ENCODE measurements around the gene EMC10. TPM values are rescaled to one million over a fixed set of nuclear protein-coding genes. Genes with fewer than 3 reads are reported as not detected.

Gene EMC10
- total RNA-seq = 76.0 and 80.0 TPM in 2 replicates

GRCh38 chr19:50476224-50476906, at the start of gene EMC10, which contains the start of gene GARIN5A:
Gene EMC10, plus strand, starts transcription at chr19:50476507. Its CDS starts 38 bp downstream, at chr19:50476545.
Gene GARIN5A, minus strand, starts transcription at chr19:50476848. Its CDS starts 460 bp downstream, at chr19:50476388.

GRCh38 chr19:50432221-50433028, 43.9 kb upstream of the EMC10 start, which contains the start of gene MYBPC2:
Gene MYBPC2, plus strand, starts transcription at chr19:50432892. Its CDS starts 62 bp downstream, at chr19:50432954.

GRCh38 chr19:50511069-50511822, 34.9 kb downstream of the EMC10 start, which contains the start of gene JOSD2:
Gene JOSD2, minus strand, starts transcription at chr19:50511191. Its CDS starts 760 bp downstream, at chr19:50510431.

GRCh38 chr19:50513746-50514345, 37.5 kb downstream of the EMC10 start, which contains the start of gene ASPDH:
Gene ASPDH, minus strand, starts transcription at chr19:50513913. Its CDS starts 90 bp downstream, at chr19:50513823.

Other genes starting within 250 kb of the EMC10 start
- gene KCNC3, start 147.1 kb upstream of the EMC10 start, total RNA-seq = not detected in 2 replicates
- gene NAPSA, start 110.9 kb upstream of the EMC10 start, total RNA-seq = 0.45 TPM in 1 of 2 replicates, not detected in the other
- gene NR1H2, start 100.0 kb upstream of the EMC10 start, total RNA-seq = 56.9 and 61.0 TPM in 2 replicates
- gene POLD1, start 92.2 kb upstream of the EMC10 start, total RNA-seq = 65.6 and 72.8 TPM in 2 replicates
- gene SPIB, start 57.6 kb upstream of the EMC10 start, total RNA-seq = not detected in 2 replicates
- not detected in 2 replicates for gene MYBPC2, start 43.6 kb upstream of the EMC10 start, total RNA-seq
- gene GARIN5A, start 341 bp downstream of the EMC10 start, total RNA-seq = 0.84 and 1.3 TPM in 2 replicates
- 40.2 and 41.6 TPM in 2 replicates for gene JOSD2, start 34.7 kb downstream of the EMC10 start, total RNA-seq
- gene ASPDH, start 37.4 kb downstream of the EMC10 start, total RNA-seq = not detected in 2 replicates
- gene LRRC4B, start 91.9 kb downstream of the EMC10 start, total RNA-seq = under 0.01 TPM in 1 of 2 replicates, not detected in the other
- gene SYT3, start 163.4 kb downstream of the EMC10 start, total RNA-seq = 0.15 TPM in 1 of 2 replicates, not detected in the other
- gene C19orf81, start 172.9 kb downstream of the EMC10 start, total RNA-seq = not detected in 2 replicates
- 0.84 and 1.8 TPM in 2 replicates for gene SHANK1, start 243.3 kb downstream of the EMC10 start, total RNA-seq
- 72.5 and 93.3 TPM in 2 replicates for gene CLEC11A, start 246.9 kb downstream of the EMC10 start, total RNA-seq

All from bronchus fibroblast of lung (primary cell).